GM12864 (cell line): Measurements from ENCODE around the gene CIAO1.

Experiments
- DNase-seq: peaks from one replicate; pipeline ENCODE4 v3.0.0-alpha.2; 2011; ENCODE audit warnings: low read depth
- H3K4me3 ChIP-seq: 2 replicates; pipeline ENCODE4 v1.5.1; 2011; ENCODE audit warnings: mild to moderate bottlenecking, low read depth, low read length, control low read depth
- TF ChIP-seq, protein P1 (sequence below): IDR thresholded peaks from 2 replicates; pipeline ENCODE4 v1.5.1; 2011; ENCODE audit warnings: low read depth, mild to moderate bottlenecking, moderate library complexity, low read length, control low read depth, inconsistent platforms; ENCODE audit errors: missing control alignments

The CIAO1 gene

GRCh38 chr2:96258166-96259022 lies 7.6 kb upstream of the CIAO1 start:
- H3K4me3 ChIP-seq = no peak overlapping the region
- TF ChIP-seq, protein P1, sequence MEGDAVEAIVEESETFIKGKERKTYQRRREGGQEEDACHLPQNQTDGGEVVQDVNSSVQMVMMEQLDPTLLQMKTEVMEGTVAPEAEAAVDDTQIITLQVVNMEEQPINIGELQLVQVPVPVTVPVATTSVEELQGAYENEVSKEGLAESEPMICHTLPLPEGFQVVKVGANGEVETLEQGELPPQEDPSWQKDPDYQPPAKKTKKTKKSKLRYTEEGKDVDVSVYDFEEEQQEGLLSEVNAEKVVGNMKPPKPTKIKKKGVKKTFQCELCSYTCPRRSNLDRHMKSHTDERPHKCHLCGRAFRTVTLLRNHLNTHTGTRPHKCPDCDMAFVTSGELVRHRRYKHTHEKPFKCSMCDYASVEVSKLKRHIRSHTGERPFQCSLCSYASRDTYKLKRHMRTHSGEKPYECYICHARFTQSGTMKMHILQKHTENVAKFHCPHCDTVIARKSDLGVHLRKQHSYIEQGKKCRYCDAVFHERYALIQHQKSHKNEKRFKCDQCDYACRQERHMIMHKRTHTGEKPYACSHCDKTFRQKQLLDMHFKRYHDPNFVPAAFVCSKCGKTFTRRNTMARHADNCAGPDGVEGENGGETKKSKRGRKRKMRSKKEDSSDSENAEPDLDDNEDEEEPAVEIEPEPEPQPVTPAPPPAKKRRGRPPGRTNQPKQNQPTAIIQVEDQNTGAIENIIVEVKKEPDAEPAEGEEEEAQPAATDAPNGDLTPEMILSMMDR = no peak
- DNase-seq = no peak

GRCh38 chr2:96259497-96259921 lies 6.5 kb upstream of the CIAO1 start:
- TF ChIP-seq, protein P1 = no peak
- no peak overlapping the region for H3K4me3 ChIP-seq
- DNase-seq = no peak

- H3K4me3 ChIP-seq = no peak overlapping the region
- TF ChIP-seq, protein P1 = peak; percentile 67
- DNase-seq = no peak
Observed at GRCh38 chr2:96260387-96261260, 5.4 kb upstream of the CIAO1 start.

- no peak for DNase-seq
- H3K4me3 ChIP-seq = no peak overlapping the region
- TF ChIP-seq, protein P1 = no peak
Observed at GRCh38 chr2:96261328-96262003, 4.6 kb upstream of the CIAO1 start.

DNA sequence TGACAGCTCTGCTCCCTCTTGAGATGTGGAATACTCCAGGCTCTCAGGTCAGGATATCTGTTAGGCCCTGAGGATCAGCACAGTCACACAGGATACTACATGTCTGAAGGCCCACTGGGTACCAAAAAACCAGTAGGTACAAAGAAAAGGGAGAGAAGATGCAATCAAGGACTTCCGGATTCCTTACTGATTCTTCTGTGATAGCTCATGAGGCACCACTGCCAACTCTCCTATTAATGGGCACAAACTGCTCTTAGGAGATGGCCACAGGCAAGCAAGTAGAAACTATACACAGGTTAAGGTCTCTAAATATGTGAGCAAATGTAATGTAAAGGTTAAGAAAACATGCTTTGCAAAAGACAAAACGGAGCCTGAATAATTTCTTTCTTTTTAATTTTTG lies 3.7 kb upstream of the CIAO1 start:
- H3K4me3 ChIP-seq = no peak overlapping the region
- DNase-seq = no peak
- TF ChIP-seq, protein P1 = no peak

- no peak for DNase-seq
- TF ChIP-seq, protein P1 = no peak
- peak overlapping the region; percentile 76 for H3K4me3 ChIP-seq
Observed at GRCh38 chr2:96264086-96264485, 1.9 kb upstream of the CIAO1 start.
